Superior temporal gyrus (tissue), 1 donor: ENCODE data around the gene TBK1.

Experiments
- DNase-seq: peaks from one replicate; pipeline ENCODE4 v3.0.0-alpha.2; 2016; ENCODE audit errors: extremely low spot score

Gene TBK1

GRCh38 chr12:64544371-64545080 lies 92.6 kb downstream of the TBK1 start:
- no peak for DNase-seq

- DNase-seq = no peak
Measured at GRCh38 chr12:64545081-64545382, 93.1 kb downstream of the TBK1 start.

DNA sequence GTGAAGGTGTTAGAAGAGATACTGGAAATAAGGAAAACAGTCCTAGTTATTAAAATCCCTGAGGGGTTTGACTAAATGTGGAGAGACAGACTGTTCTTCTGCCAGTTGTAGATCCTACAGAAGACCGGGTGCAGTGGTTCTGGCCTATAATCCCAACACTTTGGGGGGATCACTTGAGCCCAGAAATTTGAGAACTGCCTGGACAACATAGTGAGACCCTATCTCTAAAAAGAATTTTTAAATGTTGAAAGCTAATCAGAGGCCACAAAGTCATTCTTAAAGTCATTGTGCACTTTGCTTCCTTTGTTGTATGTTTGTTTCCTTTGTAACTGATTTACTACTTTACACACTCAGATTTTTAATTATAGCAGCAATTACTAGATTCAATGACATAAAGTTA lies 97.2 kb downstream of the TBK1 start:
- DNase-seq = no peak

GRCh38 chr12:64550755-64551154 lies 98.8 kb downstream of the TBK1 start:
- DNase-seq = no peak

DNA sequence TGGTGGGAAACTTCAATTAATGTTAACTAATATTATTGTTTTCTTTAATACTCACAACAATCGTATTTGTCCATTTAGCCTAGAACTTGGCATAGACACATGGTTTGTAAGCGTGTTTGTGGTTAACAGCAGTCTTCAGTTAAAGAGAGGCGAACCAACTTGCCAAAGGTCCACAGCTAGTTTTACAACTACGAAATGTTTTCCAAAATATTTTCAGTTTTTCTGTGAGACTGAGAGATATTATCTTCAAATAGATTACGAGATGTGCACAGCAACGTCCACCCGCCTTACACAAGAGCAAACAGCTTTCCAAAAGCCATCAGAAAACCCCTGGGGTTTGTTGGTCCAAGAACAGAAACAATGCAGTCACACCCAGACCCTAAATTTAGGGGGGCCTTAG lies 99.8 kb downstream of the TBK1 start:
- DNase-seq = no peak
